ENCODE data around the gene HS3ST2.
"Not testable (repeated sequence)": the region's sequence is repeated elsewhere in the genome, so short reads cannot be mapped to it uniquely, and the experiment has no call there.

Gene HS3ST2

GRCh38 chr16:22898131-22898530, 84.2 kb downstream of the HS3ST2 start:
- Histone ChIP-seq H3K27me3 (ENCODE audit: insufficient read depth, low read depth, severe bottlenecking) (no peaks in the 10 kb centered on the region), H3K4me3 (ENCODE audit: low read depth, low read length) (no peak overlapping the region), H3K9me3 (ENCODE audit: severe bottlenecking) (no peaks in the 10 kb centered on the region), H3K27ac (no peak overlapping the region), H3K36me3 (no peaks in the 10 kb centered on the region)
- TF ChIP-seq CTCF (IDR thresholded peaks at IDR 0.05; ENCODE audit: low read depth, low read length), result no peak
- DNase-seq, result no peak

- TF ChIP-seq CTCF (IDR thresholded peaks at IDR 0.05; ENCODE audit: low read depth, low read length), result peak; percentile 84
- no peaks in the 10 kb centered on the region for H3K36me3 ChIP-seq
- DNase-seq, result peak; percentile 83
- no peaks in the 10 kb centered on the region for H3K9me3 ChIP-seq (ENCODE audit: severe bottlenecking)
- peak overlapping the region; percentile 14; the same call in 1 of the 2 replicates for H3K4me3 ChIP-seq (ENCODE audit: low read depth, low read length)
- H3K27ac ChIP-seq, result no peak overlapping the region
- no peaks in the 10 kb centered on the region for H3K27me3 ChIP-seq (ENCODE audit: insufficient read depth, low read depth, severe bottlenecking)
These were observed 84.9 kb downstream of the HS3ST2 start for GRCh38 chr16:22898874-22899348.

- H3K9me3 ChIP-seq (ENCODE audit: severe bottlenecking); H3K36me3 ChIP-seq; H3K27me3 ChIP-seq (ENCODE audit: insufficient read depth, low read depth, severe bottlenecking); DNase-seq; H3K27ac ChIP-seq; H3K4me3 ChIP-seq (ENCODE audit: low read depth, low read length): not testable (repeated sequence)
These were observed 85.6 kb downstream of the HS3ST2 start for GRCh38 chr16:22899567-22899966.

- H3K27me3 ChIP-seq (ENCODE audit: insufficient read depth, low read depth, severe bottlenecking), result no peaks in the 10 kb centered on the region
- TF ChIP-seq CTCF (IDR thresholded peaks at IDR 0.05; ENCODE audit: low read depth, low read length), result no peak
- no peaks in the 10 kb centered on the region for H3K36me3 ChIP-seq
- H3K9me3 ChIP-seq (ENCODE audit: severe bottlenecking), result no peaks in the 10 kb centered on the region
- no peak for DNase-seq
- no peak overlapping the region for H3K4me3 ChIP-seq (ENCODE audit: low read depth, low read length)
- H3K27ac ChIP-seq, result no peak overlapping the region
These were observed 86.9 kb downstream of the HS3ST2 start for GRCh38 chr16:22900863-22901262.

GRCh38 chr16:22901563-22901962, 87.6 kb downstream of the HS3ST2 start:
- H3K4me3 ChIP-seq (ENCODE audit: low read depth, low read length), result no peak overlapping the region
- H3K9me3 ChIP-seq (ENCODE audit: severe bottlenecking), result no peaks in the 10 kb centered on the region
- H3K36me3 ChIP-seq, result no peaks in the 10 kb centered on the region
- H3K27me3 ChIP-seq (ENCODE audit: insufficient read depth, low read depth, severe bottlenecking), result no peaks in the 10 kb centered on the region
- DNase-seq, result no peak
- TF ChIP-seq CTCF (IDR thresholded peaks at IDR 0.05; ENCODE audit: low read depth, low read length), result no peak
- H3K27ac ChIP-seq, result no peak overlapping the region

- no peaks in the 10 kb centered on the region for H3K9me3 ChIP-seq (ENCODE audit: severe bottlenecking)
- DNase-seq, result no peak
- H3K4me3 ChIP-seq (ENCODE audit: low read depth, low read length), result no peak overlapping the region
- no peak overlapping the region for H3K27ac ChIP-seq
- no peak for TF ChIP-seq CTCF (IDR thresholded peaks at IDR 0.05; ENCODE audit: low read depth, low read length)
- no peaks in the 10 kb centered on the region for H3K27me3 ChIP-seq (ENCODE audit: insufficient read depth, low read depth, severe bottlenecking)
- no peaks in the 10 kb centered on the region for H3K36me3 ChIP-seq
These were observed 89.8 kb downstream of the HS3ST2 start for GRCh38 chr16:22903716-22904115.

All from WERI-Rb-1 (cell line).